Adrenal gland (tissue), 12 donors: ENCODE measurements around the gene AFTPH. TPM values are rescaled to one million over a fixed set of nuclear protein-coding genes. Genes with fewer than 3 reads are reported as not detected.

ENCODE experiments used
- DNase-seq, 7 donors: peaks; one replicate each; pipeline ENCODE4 v3.0.0-alpha.2; 2019 to 2020
- H3K27ac ChIP-seq, 5 donors: fragments of 200-600 bp; sonication (generic) in 4 of 5; 1 replicate in 3 of 5; 2 replicates in 2 of 5; pipeline versions ENCODE4 v1.5.1 to v1.8.0; 2016 to 2020; ENCODE audit warnings: mild to moderate bottlenecking in 1 of 5
- H3K27me3 ChIP-seq: fragments of 200-600 bp; 2 replicates; pipeline ENCODE4 v1.8.0; 2021
- H3K36me3 ChIP-seq, 2 donors: fragments of 200-600 bp; replicated peaks in 1 of 2; 1 replicate in 1 of 2; 2 replicates in 1 of 2; pipeline versions ENCODE4 v1.5.1 to v1.8.0; 2018 to 2022
- H3K4me1 ChIP-seq, 2 donors: fragments of 200-600 bp; replicated peaks in 1 of 2; 1 replicate in 1 of 2; 2 replicates in 1 of 2; pipeline versions ENCODE4 v1.5.1 to v1.8.0; 2018 to 2021
- H3K4me3 ChIP-seq, 4 donors: fragments of 200-600 bp; sonication (generic) in 3 of 4; one replicate each; pipeline ENCODE4 v1.5.1; 2016 to 2018
- H3K9me3 ChIP-seq, 3 donors: fragments of 200-600 bp; sonication (generic) in 1 of 3; replicated peaks in 1 of 3; 1 replicate in 2 of 3; 2 replicates in 1 of 3; pipeline versions ENCODE4 v1.5.1 to v1.8.0; 2016 to 2021
- CTCF ChIP-seq, 6 experiments: fragments of 450-650 bp in 4 of 6; fragments of 200-600 bp in 2 of 6; sonication (generic) in 1 of 6; IDR thresholded peaks; 1 replicate in 5 of 6; 2 replicates in 1 of 6; pipeline versions ENCODE4 v1.5.1 to v1.8.0; 2016 to 2021; ENCODE audit warnings: antibody characterized with exemption in 6 of 6, mild to moderate bottlenecking in 2 of 6, moderate library complexity in 1 of 6
- POLR2A ChIP-seq, 2 donors: fragments of 450-650 bp; IDR thresholded peaks; one replicate each; pipeline ENCODE4 v1.6.1; 2017; ENCODE audit warnings: antibody characterized with exemption in 2 of 2, mild to moderate bottlenecking in 2 of 2, moderate library complexity in 1 of 2
- WGBS, 4 donors: extraction: QIAGEN DNeasy Blood & Tissue Kit in 2 of 4; methylation state at CpG; one replicate each; pipeline versions ENCODE4 v1.1.5 to v1.1.7; 2013 to 2017; 5-methylcytosine and 5-hydroxymethylcytosine counted together
- intact Hi-C, 2 donors: fragments of 100-400 bp; cut with DNase I; formaldehyde crosslinking; loops; one replicate each; pipeline versions ENCODE4 v1.14.1 to v1.15.0; 2022 to 2023
- polyA plus RNA-seq, 3 donors: library from polyadenylated mRNA; stranded (reverse); fragments of 200-250 nt in 2 of 3; fragments of 350-450 nt in 1 of 3; fragmentation: Illumina TruSeq in 1 of 3; extraction: RNeasy Lipid Tissue Mini Kit (QIAGEN cat#74804) in 1 of 3; gene quantifications; one replicate each; pipeline ENCODE4 v1.2.3, GENCODE V29; 2013 to 2014
- total RNA-seq, 9 donors: library from RNA; depleted of rRNA in 4 of 9; stranded (reverse); fragments of >200 nt in 4 of 9; fragments of 120-200 nt in 1 of 9; fragmentation: NEBNext Ultra II Directional in 1 of 9; extraction: Animal tissue kit (Norgen Biotek cat#: 25700) in 1 of 9; gene quantifications; one replicate each; pipeline versions ENCODE4 v1.1.0 to v1.2.4, GENCODE V29; 2013 to 2023
- donor health status: healthy with polysubstance abuse.
- donor health status: Bipolar disorder and iron deficiency.
- donor health status: DM: yes; HTN: yes; CAD: no.
- donor health status: DM: no; HTN: no; CAD: no.
- donor health status: DM: no; HTN: no; CAD: no.
- donor health status: DM: yes; HTN: yes; CAD: no.

The AFTPH gene
- total and polyA plus RNA-seq, 12 donors: 25.7 to 58.5 (median 36.1) TPM

- intact Hi-C loops: no loop called here
- no peak overlapping the region for H3K27ac ChIP-seq
Measured at GRCh38 chr2:64635976-64636911, 112.1 kb downstream of the AFTPH start.

GRCh38 chr2:64637000-64637635, 113.0 kb downstream of the AFTPH start:
- intact Hi-C loops: no loop called here
- peak in 1 of 7 donors; percentile 41 for DNase-seq
- no peaks in the 10 kb centered on the region for H3K9me3 ChIP-seq
- TF ChIP-seq CTCF (IDR thresholded peaks at IDR 0.05): no peak
- TF ChIP-seq POLR2A (IDR thresholded peaks at IDR 0.05): no peak
- H3K4me3 ChIP-seq: no peak overlapping the region
- 73 to 78% (median 76%) methylated on average over 9 of the region's 9 CpGs for WGBS, 4 donors
- H3K36me3 ChIP-seq: peaks cover 0 to 11% of the 10 kb centered on the region in 2 donors
- no peak overlapping the region for H3K27ac ChIP-seq
- H3K4me1 ChIP-seq: peaks cover 17 to 38% of the 10 kb centered on the region in 2 donors
- no peaks in the 10 kb centered on the region for H3K27me3 ChIP-seq

More at GRCh38 chr2:64635976-64636911, 112.1 kb downstream of the AFTPH start:
- WGBS, 4 donors: 68 to 73% (median 71%) methylated on average over 36 to 38 of the region's 38 CpGs
- Histone ChIP-seq H3K27me3 (no peaks in the 10 kb centered on the region), H3K9me3 (no peaks in the 10 kb centered on the region), H3K4me1 (peaks cover 10 to 29% of the 10 kb centered on the region in 2 donors), H3K36me3 (peaks cover 0 to 11% of the 10 kb centered on the region in 2 donors), H3K4me3 (no peak overlapping the region)
- no peak for TF ChIP-seq POLR2A (IDR thresholded peaks at IDR 0.05)
- no peak for TF ChIP-seq CTCF (IDR thresholded peaks at IDR 0.05)
- DNase-seq: peak in 2 of 7 donors; percentile 11 to 47

GRCh38 chr2:64637931-64638330, 113.8 kb downstream of the AFTPH start:
- H3K27me3 ChIP-seq: no peaks in the 10 kb centered on the region
- peaks cover 0 to 11% of the 10 kb centered on the region in 2 donors for H3K36me3 ChIP-seq
- H3K9me3 ChIP-seq: no peaks in the 10 kb centered on the region
- TF ChIP-seq CTCF (IDR thresholded peaks at IDR 0.05) (no peak), POLR2A (IDR thresholded peaks at IDR 0.05) (no peak)
- peak overlapping the region in 2 of 5 donors; percentile 24 to 31 for H3K27ac ChIP-seq
- intact Hi-C loops: no loop called here
- 36 to 55% (median 49%) methylated on average over 5 of the region's 5 CpGs for WGBS, 4 donors
- DNase-seq: peak in 4 of 7 donors; percentile 54 to 66 (median 60)
- peaks cover 17 to 46% of the 10 kb centered on the region in 2 donors for H3K4me1 ChIP-seq
- no peak overlapping the region for H3K4me3 ChIP-seq

GRCh38 chr2:64638502-64639120, 114.5 kb downstream of the AFTPH start:
- DNase-seq: no peak

More at GRCh38 chr2:64638502-64639120, 114.5 kb downstream of the AFTPH start:
- intact Hi-C loops: no loop called here
- Histone ChIP-seq H3K9me3 (no peaks in the 10 kb centered on the region), H3K36me3 (peaks cover 0 to 11% of the 10 kb centered on the region in 2 donors), H3K27ac (peak overlapping the region in 1 of 5 donors; percentile 24), H3K27me3 (no peaks in the 10 kb centered on the region), H3K4me1 (peaks cover 17 to 53% of the 10 kb centered on the region in 2 donors), H3K4me3 (no peak overlapping the region)
- WGBS, 4 donors: 75 to 86% (median 79%) methylated on average over 4 of the region's 4 CpGs
- no peak for TF ChIP-seq CTCF (IDR thresholded peaks at IDR 0.05)
- no peak for TF ChIP-seq POLR2A (IDR thresholded peaks at IDR 0.05)
